Measurements from ENCODE around the gene PDZRN4. TPM values are rescaled to one million over a fixed set of nuclear protein-coding genes. Genes with fewer than 3 reads are reported as not detected.
"Not testable (repeated sequence)": the region's sequence is repeated elsewhere in the genome, so short reads cannot be mapped to it uniquely, and the experiment has no call there.

Gene PDZRN4
- total and polyA plus RNA-seq, 9 donors: 1.5 to 11.0 (median 4.1) TPM

- H3K36me3 ChIP-seq: no peaks in the 10 kb centered on the region
- no peaks in the 10 kb centered on the region for H3K9me3 ChIP-seq
- H3K4me1 ChIP-seq (ENCODE audit: insufficient read depth): no peaks in the 10 kb centered on the region
- no peaks in the 10 kb centered on the region for H3K27me3 ChIP-seq
- WGBS, 3 donors: 82 to 88% (median 82%) methylated on average over 8 of the region's 8 CpGs
- H3K27ac ChIP-seq: no peak overlapping the region
- intact Hi-C loops (cut with DNase I): no loop called here
- DNase-seq: no peak
- TF ChIP-seq POLR2A (IDR thresholded peaks at IDR 0.05) (no peak), EP300 (IDR thresholded peaks at IDR 0.05) (no peak)
- TF ChIP-seq, protein P1, sequence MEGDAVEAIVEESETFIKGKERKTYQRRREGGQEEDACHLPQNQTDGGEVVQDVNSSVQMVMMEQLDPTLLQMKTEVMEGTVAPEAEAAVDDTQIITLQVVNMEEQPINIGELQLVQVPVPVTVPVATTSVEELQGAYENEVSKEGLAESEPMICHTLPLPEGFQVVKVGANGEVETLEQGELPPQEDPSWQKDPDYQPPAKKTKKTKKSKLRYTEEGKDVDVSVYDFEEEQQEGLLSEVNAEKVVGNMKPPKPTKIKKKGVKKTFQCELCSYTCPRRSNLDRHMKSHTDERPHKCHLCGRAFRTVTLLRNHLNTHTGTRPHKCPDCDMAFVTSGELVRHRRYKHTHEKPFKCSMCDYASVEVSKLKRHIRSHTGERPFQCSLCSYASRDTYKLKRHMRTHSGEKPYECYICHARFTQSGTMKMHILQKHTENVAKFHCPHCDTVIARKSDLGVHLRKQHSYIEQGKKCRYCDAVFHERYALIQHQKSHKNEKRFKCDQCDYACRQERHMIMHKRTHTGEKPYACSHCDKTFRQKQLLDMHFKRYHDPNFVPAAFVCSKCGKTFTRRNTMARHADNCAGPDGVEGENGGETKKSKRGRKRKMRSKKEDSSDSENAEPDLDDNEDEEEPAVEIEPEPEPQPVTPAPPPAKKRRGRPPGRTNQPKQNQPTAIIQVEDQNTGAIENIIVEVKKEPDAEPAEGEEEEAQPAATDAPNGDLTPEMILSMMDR (IDR thresholded peaks at IDR 0.05): no peak
- H3K4me3 ChIP-seq: no peak overlapping the region
These were observed 418.6 kb downstream of the PDZRN4 start for GRCh38 chr12:41606468-41607445.

DNA sequence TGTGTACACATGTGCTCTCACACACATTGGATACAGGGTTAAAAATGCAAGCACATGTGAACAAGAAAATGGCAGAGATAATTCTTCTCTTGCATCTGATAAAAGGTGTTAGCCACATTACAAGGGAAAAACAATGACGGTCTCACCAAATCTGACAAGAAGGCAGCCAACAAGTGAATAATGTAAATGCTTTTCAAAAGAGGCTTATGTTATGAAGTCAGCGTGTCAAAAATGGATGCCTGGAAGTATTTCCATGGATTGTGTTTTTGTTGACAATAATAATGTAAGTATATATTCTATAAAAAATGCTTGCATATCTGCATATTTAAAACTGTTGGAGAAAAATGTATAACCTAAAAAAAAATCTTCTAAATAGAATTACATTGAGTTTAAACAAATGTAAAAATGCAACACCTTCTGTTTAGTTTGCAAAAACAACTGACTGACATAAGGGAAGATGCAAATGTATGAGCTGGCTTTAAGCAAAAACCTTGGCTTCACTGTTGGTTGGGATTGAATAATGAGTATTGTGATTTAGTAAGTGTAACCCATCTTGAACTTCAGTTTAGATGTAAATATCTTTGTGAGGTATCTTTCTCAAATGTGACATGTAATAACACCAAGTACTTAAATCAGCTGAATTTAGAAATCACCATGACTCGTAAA lies 424.9 kb downstream of the PDZRN4 start:
- intact Hi-C loops (cut with DNase I): no loop called here
- Histone ChIP-seq H3K27ac (no peak overlapping the region), H3K36me3 (no peaks in the 10 kb centered on the region), H3K4me1 (ENCODE audit: insufficient read depth) (no peaks in the 10 kb centered on the region), H3K4me3 (no peak overlapping the region), H3K27me3 (no peaks in the 10 kb centered on the region), H3K9me3 (no peaks in the 10 kb centered on the region)
- no peak for DNase-seq
- no peak for TF ChIP-seq POLR2A (IDR thresholded peaks at IDR 0.05)
- TF ChIP-seq EP300 (IDR thresholded peaks at IDR 0.05): no peak
- TF ChIP-seq, protein P1 (IDR thresholded peaks at IDR 0.05): no peak
- 86 to 93% (median 91%) methylated on average over 3 of the region's 3 CpGs for WGBS, 3 donors

DNA sequence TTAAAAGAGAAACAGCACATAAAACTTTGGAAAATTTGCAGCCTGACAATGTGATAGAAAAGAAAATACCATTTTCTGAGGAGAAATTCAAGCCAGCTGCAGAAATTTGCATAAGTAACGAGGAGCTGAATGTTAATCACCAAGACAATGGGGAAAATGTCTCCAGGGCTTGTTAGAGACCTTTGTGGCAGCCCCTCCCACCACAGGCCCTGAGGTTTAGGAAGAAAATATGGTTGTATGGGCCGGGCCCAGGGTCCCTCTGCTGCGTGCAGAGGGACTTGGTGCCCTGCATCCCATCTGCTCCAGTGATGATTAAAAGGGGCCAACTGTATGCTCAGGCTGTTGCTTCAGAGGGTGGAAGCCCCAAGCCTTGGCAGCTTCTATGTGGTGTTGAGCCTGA lies 427.1 kb downstream of the PDZRN4 start:
- H3K4me3 ChIP-seq; H3K27me3 ChIP-seq; H3K36me3 ChIP-seq; H3K9me3 ChIP-seq; H3K27ac ChIP-seq; H3K4me1 ChIP-seq (ENCODE audit: insufficient read depth); intact Hi-C loops (cut with DNase I); DNase-seq: not testable (repeated sequence)
- 58 to 71% (median 67%) methylated on average over 3 of the region's 3 CpGs for WGBS, 3 donors

GRCh38 chr12:41619705-41620104 lies 431.6 kb downstream of the PDZRN4 start:
- TF ChIP-seq POLR2A (IDR thresholded peaks at IDR 0.05) (no peak), EP300 (IDR thresholded peaks at IDR 0.05) (no peak)
- TF ChIP-seq, protein P1 (IDR thresholded peaks at IDR 0.05): no peak
- Histone ChIP-seq H3K4me1 (ENCODE audit: insufficient read depth) (no peaks in the 10 kb centered on the region), H3K27me3 (no peaks in the 10 kb centered on the region), H3K36me3 (no peaks in the 10 kb centered on the region), H3K9me3 (no peaks in the 10 kb centered on the region), H3K27ac (no peak overlapping the region), H3K4me3 (no peak overlapping the region)
- intact Hi-C loops (cut with DNase I): no loop called here
- DNase-seq: no peak

GRCh38 chr12:41621291-41621690 lies 433.2 kb downstream of the PDZRN4 start:
- Histone ChIP-seq H3K9me3 (no peaks in the 10 kb centered on the region), H3K27ac (no peak overlapping the region), H3K4me1 (ENCODE audit: insufficient read depth) (no peaks in the 10 kb centered on the region), H3K4me3 (no peak overlapping the region), H3K27me3 (no peaks in the 10 kb centered on the region), H3K36me3 (no peaks in the 10 kb centered on the region)
- 86 to 91% (median 86%) methylated on average over 1 of the region's 1 CpG for WGBS, 3 donors
- DNase-seq: no peak
- intact Hi-C loops (cut with DNase I): no loop called here
- TF ChIP-seq EP300 (IDR thresholded peaks at IDR 0.05): no peak
- TF ChIP-seq, protein P1 (IDR thresholded peaks at IDR 0.05): no peak
- no peak for TF ChIP-seq POLR2A (IDR thresholded peaks at IDR 0.05)

All from ovary (tissue), 9 donors.